Measurements from ENCODE around the gene METTL4.
"Not testable (repeated sequence)": the region's sequence is repeated elsewhere in the genome, so short reads cannot be mapped to it uniquely, and the experiment has no call there.

The METTL4 gene

DNA sequence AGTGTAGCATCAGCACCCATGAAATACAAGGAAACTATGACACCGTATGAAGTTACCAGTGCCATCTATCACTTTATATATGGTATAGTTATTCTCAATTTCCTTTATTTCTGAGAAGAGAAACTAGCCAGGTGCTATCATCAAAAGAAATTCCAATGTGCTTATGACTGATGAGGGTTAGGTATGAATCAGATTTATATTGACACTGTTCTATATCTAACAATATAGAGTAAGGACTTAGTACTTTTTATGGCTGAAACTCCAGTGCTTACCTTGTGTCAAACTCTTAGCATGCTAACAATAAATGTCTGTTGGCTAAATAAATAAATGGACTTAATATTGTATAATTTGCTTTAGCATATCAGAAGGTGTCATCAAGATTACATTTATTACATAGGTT, 6.9 kb downstream of the METTL4 start:
- no peak for DNase-seq (ENCODE audit: low read depth)

DNA sequence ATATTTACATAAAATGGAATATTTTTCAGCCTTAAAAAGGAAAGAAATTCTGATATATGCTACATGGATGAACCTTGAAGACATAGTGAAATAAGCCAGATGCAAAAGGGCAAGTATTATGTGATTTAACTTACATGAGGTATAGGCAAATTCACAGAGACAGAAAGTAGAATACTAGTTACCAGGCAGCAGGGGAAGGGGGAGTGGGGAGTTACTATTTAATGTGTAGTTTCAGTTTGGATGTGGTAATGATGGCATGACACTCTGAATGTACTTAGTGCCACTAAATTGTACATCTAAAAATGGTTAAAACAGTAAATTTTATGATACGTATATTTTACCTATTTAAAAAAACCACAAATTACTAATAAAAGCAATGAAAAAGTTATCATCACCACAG, 12.1 kb downstream of the METTL4 start:
- DNase-seq (ENCODE audit: low read depth): no peak

DNA sequence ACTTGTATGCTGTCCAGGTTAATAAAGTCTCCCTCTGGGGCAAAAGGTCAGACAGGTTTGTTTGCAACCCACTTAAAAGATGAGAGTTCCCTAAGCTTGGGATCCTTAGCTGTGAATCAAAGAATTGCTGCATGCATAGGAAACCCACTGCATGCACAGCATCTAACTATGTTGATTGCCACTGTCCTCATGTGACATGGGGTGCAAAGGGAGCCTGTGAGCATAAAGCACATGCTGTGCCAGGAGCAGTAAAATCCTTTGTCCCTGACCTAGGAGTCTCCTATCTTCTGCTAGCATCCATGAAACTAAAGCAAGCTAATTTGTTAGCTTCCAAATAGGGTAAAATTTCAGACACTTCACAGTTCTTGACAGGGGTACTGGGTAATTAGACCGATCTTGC, 13.8 kb downstream of the METTL4 start:
- no peak for DNase-seq (ENCODE audit: low read depth)

DNA sequence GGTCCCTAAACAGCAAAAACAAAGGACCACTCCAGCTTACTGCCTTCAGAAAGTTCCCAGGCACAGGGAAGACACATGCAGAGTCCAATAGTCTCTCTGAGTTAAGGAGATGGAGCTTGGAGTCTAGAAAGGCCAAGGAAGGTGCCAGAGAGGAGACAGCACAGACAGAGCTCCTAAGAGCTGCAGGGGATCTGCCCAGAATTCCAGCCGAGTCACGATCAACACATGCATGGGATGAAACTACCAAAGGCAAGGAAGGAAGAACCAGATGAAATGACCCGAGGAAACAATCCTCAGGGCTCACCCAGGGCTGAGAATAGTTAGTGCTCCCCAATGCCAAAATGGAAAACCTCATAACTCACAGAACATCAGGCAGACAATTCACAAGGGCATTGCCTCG, 15.4 kb downstream of the METTL4 start:
- no peak for DNase-seq (ENCODE audit: low read depth)

DNA sequence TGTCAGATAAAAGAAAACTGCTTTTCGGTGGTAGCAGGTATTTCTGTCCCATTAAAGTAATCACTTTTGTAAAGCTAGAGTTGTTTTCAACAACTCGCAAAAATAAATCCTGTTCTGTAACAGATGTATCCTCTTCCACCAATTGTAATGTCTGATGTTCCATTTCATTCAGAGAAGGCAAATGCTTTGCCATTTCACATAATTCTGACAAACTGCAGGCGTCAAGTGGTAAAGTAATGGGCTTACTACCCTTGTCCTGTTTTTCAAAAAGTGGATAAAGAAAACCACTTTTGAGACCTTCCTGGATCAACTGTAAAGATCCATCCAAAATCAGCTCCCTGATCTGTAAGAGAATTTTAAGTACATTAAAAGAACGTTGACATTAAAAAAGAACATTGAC, 16.6 kb downstream of the METTL4 start:
- no peak for DNase-seq (ENCODE audit: low read depth)

DNA sequence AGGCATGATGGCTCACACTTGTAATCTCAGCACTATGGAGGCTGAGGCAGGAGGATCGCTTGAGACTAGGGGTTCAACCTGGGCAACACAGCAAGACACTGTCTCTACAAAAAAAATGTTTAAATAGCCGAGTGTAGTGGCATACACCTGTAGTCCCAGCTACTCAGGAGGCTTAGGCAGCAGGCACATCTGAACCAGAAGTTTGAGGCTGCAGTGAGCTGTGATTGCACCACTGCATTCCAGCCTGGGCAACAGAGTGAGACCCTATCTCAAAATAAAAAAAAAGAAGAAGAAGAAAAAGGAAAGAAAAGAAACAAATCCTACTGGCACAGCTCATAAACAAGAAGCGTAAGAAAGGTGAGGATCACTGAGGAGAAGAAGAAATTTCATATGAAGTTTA, 19.9 kb downstream of the METTL4 start:
- no peak for DNase-seq (ENCODE audit: low read depth)

DNA sequence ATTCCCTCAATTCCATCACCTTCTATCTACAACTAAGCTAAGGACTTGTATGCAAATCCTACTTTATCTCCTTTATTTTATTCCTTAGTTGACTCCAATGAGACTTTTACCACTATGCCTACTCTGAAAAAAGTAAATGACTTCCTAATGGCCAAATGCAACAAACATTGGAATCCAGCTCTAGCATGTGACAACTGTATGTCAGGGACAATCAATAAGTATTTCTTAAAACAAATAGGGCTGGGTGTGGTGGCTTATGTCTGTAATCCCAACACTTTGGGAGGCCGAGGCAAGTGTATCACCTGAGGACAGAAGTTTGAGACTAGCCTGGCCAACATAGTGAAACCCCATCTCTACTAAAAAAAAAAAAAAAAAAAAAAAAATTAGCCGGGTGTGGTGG, 21.8 kb downstream of the METTL4 start:
- DNase-seq (ENCODE audit: low read depth): no peak

DNA sequence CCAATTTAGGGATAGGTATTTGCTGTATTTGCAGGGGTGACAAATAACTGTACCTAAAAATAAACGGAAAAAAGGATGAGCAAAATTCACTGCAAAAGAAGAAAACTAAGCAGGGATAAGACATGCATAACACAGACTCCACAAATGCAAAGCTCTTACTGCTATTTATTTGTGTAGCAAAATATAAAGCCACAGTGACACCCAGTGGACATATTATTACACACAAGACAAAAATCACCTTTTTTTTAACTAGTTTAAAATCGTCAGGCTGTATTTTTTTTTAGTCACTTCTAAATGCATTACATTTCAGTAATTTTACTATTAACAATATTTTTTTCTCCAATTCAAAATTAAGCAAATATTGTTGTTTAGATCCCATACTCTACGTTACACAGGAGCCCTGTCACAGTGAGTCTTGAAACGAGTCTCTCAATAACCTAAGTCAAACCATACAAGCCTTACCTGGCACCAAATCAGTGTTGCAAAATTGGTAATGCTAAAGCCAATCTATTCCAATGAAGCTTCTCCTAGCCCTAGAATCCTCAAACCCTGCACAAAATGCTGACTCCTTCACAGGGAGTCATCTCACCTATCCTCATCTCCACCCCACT, 23.7 kb downstream of the METTL4 start:
- no peak for DNase-seq (ENCODE audit: low read depth)

DNA sequence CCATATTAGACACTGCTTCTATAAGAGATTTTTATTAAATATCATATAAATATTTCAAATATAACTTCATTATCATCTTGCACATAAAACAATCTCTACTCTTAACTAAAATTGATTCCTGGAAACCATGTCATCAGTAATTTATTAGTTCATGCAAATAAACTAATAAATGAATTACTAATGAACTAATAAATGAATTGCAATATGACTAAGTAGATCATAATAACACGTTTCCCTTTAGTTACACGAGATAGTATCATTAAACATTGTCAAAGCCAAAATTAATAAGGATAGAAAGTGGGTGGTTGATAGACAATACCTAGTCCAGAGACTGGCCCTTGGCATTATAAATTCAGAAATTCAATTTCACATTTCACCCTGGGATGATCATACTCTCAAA, 26.1 kb downstream of the METTL4 start:
- DNase-seq (ENCODE audit: low read depth): no peak

DNA sequence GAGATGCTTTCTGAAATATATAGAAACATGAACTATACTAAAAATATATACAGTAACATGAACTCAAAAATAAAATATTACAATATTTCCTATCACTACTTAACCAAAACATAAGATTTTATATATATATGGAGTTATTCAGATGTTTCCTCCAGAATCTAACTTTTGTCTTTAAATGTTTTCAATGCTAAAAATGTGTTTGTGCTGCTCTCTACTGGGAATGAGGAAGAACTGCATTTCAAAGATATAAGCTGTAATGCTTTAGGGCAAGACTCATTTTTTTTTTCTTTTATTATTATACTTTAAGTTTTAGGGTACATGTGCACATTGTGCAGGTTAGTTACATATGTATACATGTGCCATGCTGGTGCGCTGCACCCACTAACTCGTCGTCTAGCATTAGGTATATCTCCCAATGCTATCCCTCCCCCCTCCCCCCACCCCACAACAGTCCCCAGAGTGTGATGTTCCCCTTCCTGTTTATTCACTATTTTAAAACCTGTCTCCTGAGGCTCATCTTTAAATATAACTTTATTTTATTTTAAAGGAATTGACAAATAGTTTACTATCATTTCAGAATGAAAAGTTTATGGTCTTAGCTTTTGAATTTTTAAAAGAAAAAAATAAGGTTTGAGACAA, 29.3 kb downstream of the METTL4 start:
- not testable (repeated sequence) for DNase-seq (ENCODE audit: low read depth)

DNA sequence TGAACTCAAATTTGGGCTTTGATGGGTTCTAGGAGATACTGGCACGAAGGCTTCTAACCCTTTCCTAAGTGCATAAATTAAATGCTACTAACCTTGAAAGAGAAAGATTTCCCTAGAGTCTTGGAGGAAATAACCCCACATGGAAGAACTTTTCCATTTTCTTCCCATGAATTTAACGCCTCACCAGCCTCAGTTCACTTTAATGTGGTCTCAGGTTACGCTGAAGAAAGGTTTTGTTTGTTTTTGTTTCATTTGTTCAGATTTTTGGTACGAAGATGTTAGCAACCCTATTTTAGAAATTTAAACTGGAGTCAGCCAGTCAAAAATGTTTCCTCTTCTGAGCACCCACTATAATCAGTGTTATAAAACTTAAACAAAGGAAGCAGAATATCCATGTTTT, 30.7 kb downstream of the METTL4 start:
- no peak for DNase-seq (ENCODE audit: low read depth)

DNA sequence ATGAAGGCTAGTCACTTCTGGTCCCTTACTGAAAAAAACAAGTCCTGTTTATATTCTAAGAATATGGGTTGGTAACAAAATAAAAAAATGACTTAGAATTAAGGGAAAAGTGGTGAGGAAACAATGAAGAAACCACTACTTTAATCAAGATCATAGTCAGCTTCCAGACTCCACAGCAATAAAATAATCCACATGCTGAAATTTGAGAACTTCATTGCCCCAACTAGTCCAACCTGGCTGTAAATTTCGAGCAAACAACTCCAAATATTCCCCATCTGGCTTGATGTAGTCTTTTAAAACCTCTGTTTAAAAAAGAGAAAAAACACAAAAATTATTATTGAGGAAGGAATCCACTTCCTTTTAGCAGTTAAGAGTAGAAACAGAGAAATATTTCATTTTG, 32.5 kb downstream of the METTL4 start:
- no peak for DNase-seq (ENCODE audit: low read depth)

DNA sequence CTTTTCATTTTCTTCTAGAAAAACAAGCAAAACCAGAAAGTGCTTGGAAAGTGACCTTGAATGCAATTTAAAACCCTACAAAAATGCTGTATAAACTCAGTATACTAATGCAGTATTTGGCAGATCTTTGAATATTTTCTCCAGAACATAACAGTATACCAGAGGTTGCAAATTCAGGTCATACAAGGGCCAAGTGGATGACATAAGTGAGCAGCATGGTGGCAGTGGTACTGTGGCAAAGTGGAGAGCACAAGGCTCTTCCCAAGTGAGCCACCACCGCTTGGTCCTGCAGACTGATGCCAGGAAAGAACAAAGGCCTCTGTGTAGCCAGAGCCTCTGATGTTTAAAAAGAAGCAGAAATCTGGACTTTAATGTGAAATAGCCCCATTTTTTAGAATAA, 33.1 kb downstream of the METTL4 start:
- no peak for DNase-seq (ENCODE audit: low read depth)

DNA sequence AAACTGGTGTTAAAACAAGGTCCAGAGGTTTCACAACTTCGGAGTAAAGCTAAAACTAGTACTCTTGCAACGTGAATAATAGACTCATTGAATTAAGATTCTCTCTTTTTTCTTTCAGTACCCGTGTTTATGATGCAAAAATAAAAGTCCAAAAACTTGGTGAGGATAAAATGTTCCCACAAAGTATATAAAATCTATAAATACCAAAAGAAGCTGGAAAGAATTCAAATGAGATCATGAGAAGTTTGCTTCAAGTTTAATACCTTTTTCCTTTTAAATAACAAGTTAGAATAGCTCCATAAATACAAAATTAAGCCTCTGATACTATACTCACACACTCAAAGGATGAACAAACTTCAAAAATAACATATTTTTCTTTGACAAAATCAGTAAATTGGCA, 34.0 kb downstream of the METTL4 start:
- DNase-seq (ENCODE audit: low read depth): no peak

DNA sequence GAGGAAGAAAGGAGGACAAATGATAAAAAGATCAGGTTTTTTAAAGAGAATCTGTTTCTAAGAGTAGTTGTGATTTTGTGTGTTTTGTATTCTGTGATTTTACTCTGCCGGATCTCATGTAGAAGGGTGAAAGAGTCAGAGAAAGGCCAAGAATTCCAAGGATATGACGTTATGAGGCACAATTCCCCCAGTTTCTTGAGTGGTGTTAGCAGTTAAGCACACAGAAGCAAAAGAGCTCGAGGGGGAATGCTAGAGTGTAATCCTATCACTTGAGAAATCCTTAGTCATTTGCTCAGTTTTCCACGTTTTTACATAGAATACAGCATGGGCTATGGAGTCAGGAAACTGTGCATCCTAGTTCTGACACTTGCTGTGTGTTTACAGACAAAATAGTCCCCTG, 34.8 kb downstream of the METTL4 start:
- DNase-seq (ENCODE audit: low read depth): no peak

DNA sequence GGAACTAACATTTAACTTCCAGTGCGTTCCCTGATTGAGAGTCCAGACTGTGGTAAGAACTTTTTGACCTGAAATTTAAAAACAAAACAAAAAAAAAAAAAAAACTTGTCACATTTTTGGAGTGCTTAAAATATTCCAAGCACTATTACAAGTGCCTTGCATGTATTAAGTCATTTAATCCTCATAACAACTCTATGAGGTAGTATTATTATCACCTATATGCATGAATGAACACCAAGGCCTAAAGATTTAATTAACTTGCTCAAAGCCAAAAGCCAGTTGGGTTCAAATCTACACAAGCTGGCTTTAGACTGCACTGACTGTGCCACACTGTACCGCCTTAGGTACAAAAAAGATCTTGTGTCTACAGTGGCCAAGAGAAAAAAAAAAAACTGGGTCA, 35.2 kb downstream of the METTL4 start:
- DNase-seq (ENCODE audit: low read depth): no peak

DNA sequence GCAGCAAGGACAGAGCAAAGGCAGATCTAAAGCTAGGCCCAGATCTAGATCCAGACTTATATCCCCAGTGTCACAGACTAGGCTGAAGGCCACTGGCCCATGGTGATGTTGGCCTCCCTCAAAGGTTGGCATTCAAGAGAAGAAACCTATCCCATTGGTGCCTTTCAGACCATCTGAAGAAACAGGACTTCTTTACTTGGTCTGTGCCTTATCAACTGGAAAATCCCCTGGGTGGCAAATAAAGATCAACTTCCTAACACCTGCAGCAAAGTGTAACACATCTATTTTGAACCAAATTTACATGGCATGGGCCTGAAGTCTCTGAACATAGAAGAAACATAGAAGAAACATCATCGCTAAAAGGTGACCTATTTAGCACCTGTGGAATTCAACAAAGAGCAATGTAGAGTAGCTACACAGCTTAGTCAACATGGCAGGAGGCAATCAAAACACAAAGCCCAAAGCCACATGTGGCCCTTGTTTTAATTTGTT, 35.8 kb downstream of the METTL4 start:
- DNase-seq (ENCODE audit: low read depth): no peak

DNA sequence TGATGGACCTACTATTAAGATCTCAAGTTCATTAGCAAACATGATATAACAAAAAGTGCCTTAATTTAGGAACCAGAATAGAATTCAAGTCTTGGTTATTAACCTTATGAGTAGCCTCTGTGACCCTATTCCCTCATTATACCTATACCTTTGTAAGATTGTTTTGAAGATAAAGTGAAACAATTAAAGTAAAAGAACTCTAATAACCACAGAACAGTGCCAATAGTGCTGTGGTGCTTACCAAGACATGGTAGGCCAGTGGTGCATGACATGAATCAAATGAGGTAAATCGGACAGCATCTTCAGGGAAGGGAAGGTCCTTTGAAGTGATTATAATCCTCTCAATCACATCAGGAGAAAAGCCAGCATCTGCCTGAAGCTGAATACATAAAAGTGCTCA, 36.4 kb downstream of the METTL4 start:
- no peak for DNase-seq (ENCODE audit: low read depth)

DNA sequence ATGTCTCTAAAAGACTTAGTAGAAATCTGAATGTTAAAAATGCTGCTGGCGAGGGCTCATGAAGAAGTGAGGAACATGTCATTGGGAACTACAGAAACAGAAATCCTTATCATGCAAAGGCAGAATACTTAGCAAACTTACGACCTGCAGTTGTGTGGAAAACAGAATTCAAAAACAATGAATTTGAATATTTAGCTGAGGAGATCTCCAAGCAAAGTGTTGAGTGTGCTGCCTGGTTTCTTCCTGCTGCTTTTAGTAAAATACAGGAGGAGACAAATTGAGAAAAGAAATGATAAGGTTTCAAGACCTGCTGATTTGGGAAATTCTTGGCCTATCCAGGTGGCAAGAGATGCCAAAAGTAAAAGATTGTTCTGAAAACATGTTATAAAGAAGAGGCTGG, 38.5 kb downstream of the METTL4 start:
- DNase-seq (ENCODE audit: low read depth): no peak

DNA sequence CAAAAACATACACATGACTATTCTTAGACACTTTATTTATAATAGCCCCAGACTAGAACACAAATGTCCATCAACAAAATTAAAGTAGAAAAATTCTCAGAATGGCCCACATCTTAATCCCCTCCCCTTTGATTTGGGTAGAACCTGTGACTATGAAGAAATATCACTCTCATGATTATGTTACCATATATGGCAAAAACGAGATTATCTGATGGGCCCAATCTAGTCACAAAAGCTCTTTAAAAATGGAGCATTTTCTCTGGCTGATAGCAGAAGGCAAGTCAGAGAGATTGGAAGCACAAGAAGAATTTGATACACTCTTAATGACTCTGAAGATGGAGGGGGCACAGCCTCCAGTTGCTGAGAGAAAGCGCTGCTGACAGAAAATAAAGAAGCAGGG, 39.6 kb downstream of the METTL4 start:
- no peak for DNase-seq (ENCODE audit: low read depth)

DNA sequence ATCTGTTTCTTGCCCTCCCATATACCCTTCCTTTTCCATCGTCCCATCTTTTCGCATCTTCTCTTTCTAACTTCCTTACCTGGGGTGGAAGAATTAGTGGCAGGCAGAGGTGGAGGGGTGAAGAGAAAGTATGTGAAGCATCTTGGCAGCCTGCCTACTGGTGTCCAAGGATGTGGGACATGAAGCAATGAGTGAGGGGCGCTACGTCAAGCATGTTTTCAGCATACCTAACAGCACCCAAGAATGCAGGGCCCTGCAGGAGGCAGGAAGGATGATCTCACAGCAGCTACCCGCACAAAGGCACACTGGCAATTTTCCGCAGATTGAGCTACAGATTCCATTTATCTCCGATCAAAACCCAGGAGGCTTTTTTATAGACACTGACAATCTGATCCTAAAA, 42.2 kb downstream of the METTL4 start:
- DNase-seq (ENCODE audit: low read depth): no peak

DNA sequence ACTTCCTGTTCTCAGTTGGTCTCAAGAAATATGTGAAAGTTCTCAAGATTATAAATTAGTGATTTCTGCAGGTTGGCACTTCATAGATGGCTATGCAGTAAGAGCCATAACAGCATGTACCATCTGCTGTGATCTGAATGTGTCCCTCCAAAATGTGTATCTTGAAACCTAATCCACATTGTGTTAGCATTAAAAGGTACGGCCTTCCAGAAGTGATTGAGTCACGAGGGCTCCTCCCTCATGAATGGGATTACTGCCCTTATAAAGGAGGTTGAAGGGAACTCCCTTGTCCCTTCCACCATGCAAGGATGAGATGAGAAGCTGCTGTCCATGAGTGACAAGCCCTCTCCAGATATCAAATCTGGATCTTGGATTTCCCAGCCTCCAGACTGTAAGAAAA, 45.0 kb downstream of the METTL4 start:
- no peak for DNase-seq (ENCODE audit: low read depth)

DNA sequence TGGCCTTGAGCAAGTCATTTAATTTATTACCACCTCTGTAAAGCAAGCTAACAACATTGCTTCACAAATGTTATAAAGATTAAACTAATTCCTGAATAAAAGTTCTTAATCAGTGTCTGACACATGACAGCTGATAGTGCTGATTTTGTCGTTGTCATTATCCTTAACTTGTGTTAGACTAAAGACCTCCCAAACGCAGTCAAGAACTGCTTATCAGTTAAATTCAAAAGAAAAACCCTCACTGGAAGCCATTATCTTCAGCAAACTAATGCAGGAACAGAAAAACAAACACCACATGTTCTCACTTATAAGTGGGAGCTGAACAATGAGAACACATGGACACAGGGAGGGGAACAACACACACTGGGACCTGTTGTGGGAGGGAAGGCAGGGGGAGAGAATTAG, 46.5 kb downstream of the METTL4 start:
- DNase-seq (ENCODE audit: low read depth): not testable (repeated sequence)

DNA sequence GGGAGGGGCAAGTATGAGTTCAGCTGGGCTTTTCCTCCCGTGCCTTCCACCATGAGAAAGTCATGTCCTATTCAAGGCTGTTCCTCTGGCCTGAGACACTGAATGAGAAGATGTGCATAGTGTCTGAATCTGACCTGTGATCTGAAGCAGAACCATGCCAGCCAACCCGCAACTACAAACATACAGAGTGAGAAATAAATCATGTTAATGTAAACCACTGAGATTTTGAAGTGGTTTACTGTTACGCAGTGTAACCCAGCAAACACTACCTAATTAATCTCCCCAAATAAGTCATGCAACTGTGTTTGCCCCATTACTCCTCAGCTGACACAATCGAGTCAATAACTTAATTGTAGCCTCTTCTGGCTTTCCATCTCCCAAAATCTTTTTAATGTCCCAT, 49.2 kb downstream of the METTL4 start:
- DNase-seq (ENCODE audit: low read depth): no peak

Data from T-helper 22 cell (primary cell).